Measurements from ENCODE around the gene PPM1F.

DNA sequence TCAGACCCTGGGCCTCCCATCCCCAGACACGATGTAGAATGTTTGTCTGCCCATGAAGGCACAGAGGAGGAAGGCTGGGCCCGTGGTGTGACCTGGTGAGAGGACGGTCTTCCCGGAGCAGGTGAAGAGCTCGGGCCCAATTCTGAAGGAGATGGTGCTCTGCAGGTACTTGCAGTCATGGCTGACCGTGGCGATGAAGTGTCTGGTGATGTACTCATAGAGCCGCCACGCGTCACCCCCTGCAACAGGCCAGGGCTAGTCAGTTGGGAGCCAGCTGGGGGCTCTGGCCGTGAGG, 10.0 kb upstream of the PPM1F start:
- no peak for TF ChIP-seq ZFP3 (CRISPR knock-in tag; IDR thresholded peaks at IDR 0.05)
- no peak for TF ChIP-seq BACH2 (CRISPR knock-in tag; IDR thresholded peaks at IDR 0.05; ENCODE audit: borderline replicate concordance)
- TF ChIP-seq OSR1 (CRISPR knock-in tag; IDR thresholded peaks at IDR 0.05) = no peak
- TF ChIP-seq, protein P1, sequence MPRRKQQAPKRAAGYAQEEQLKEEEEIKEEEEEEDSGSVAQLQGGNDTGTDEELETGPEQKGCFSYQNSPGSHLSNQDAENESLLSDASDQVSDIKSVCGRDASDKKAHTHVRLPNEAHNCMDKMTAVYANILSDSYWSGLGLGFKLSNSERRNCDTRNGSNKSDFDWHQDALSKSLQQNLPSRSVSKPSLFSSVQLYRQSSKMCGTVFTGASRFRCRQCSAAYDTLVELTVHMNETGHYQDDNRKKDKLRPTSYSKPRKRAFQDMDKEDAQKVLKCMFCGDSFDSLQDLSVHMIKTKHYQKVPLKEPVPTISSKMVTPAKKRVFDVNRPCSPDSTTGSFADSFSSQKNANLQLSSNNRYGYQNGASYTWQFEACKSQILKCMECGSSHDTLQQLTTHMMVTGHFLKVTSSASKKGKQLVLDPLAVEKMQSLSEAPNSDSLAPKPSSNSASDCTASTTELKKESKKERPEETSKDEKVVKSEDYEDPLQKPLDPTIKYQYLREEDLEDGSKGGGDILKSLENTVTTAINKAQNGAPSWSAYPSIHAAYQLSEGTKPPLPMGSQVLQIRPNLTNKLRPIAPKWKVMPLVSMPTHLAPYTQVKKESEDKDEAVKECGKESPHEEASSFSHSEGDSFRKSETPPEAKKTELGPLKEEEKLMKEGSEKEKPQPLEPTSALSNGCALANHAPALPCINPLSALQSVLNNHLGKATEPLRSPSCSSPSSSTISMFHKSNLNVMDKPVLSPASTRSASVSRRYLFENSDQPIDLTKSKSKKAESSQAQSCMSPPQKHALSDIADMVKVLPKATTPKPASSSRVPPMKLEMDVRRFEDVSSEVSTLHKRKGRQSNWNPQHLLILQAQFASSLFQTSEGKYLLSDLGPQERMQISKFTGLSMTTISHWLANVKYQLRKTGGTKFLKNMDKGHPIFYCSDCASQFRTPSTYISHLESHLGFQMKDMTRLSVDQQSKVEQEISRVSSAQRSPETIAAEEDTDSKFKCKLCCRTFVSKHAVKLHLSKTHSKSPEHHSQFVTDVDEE (CRISPR knock-in tag; IDR thresholded peaks at IDR 0.05) = no peak
- TF ChIP-seq, protein P2, sequence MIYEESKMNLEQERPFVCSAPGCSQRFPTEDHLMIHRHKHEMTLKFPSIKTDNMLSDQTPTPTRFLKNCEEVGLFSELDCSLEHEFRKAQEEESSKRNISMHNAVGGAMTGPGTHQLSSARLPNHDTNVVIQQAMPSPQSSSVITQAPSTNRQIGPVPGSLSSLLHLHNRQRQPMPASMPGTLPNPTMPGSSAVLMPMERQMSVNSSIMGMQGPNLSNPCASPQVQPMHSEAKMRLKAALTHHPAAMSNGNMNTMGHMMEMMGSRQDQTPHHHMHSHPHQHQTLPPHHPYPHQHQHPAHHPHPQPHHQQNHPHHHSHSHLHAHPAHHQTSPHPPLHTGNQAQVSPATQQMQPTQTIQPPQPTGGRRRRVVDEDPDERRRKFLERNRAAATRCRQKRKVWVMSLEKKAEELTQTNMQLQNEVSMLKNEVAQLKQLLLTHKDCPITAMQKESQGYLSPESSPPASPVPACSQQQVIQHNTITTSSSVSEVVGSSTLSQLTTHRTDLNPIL (CRISPR knock-in tag; IDR thresholded peaks at IDR 0.05; ENCODE audit: low read depth) = no peak
- TF ChIP-seq, protein P3, sequence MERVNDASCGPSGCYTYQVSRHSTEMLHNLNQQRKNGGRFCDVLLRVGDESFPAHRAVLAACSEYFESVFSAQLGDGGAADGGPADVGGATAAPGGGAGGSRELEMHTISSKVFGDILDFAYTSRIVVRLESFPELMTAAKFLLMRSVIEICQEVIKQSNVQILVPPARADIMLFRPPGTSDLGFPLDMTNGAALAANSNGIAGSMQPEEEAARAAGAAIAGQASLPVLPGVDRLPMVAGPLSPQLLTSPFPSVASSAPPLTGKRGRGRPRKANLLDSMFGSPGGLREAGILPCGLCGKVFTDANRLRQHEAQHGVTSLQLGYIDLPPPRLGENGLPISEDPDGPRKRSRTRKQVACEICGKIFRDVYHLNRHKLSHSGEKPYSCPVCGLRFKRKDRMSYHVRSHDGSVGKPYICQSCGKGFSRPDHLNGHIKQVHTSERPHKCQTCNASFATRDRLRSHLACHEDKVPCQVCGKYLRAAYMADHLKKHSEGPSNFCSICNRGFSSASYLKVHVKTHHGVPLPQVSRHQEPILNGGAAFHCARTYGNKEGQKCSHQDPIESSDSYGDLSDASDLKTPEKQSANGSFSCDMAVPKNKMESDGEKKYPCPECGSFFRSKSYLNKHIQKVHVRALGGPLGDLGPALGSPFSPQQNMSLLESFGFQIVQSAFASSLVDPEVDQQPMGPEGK (CRISPR knock-in tag; IDR thresholded peaks at IDR 0.05; ENCODE audit: borderline replicate concordance) = no peak
- no peak for TF ChIP-seq ARNTL (CRISPR knock-in tag; IDR thresholded peaks at IDR 0.05; ENCODE audit: borderline replicate concordance, low read depth)
- TF ChIP-seq GLIS3 (CRISPR knock-in tag; IDR thresholded peaks at IDR 0.05) = no peak
- TF ChIP-seq PPARA (CRISPR knock-in tag; IDR thresholded peaks at IDR 0.05; ENCODE audit: borderline replicate concordance) = no peak

All from SK-N-SH treated with all-trans-retinoic acid at 6 μM for 48 hours (cell line).